Left renal cortex interstitium (tissue), 4 donors: ENCODE results near the gene LDHAL6B. TPM values are rescaled to one million over a fixed set of nuclear protein-coding genes. Genes with fewer than 3 reads are reported as not detected.

ENCODE experiments used
- DNase-seq, 4 donors: peaks; one replicate each; pipeline ENCODE4 v3.0.0-alpha.2; 2013; ENCODE audit warnings: low read depth in 4 of 4, low spot score in 2 of 4, missing footprints in 1 of 4
- polyA plus RNA-seq, 4 donors: library from polyadenylated mRNA; unstranded; fragments of 120-200 nt; gene quantifications; one replicate each; pipeline ENCODE4 v1.2.1, GENCODE V29; 2013; ENCODE audit not compliant: insufficient read length in 4 of 4

The LDHAL6B gene
- polyA plus RNA-seq, 4 donors, result 0.08 to 0.52 (median 0.33) TPM; not detected in 1

GRCh38 chr15:59216911-59217310, 10.3 kb downstream of the LDHAL6B start:
- no peak for DNase-seq

GRCh38 chr15:59217876-59218498, 11.3 kb downstream of the LDHAL6B start:
- DNase-seq, result no peak

GRCh38 chr15:59218710-59219109, 12.1 kb downstream of the LDHAL6B start:
- no peak for DNase-seq

DNA sequence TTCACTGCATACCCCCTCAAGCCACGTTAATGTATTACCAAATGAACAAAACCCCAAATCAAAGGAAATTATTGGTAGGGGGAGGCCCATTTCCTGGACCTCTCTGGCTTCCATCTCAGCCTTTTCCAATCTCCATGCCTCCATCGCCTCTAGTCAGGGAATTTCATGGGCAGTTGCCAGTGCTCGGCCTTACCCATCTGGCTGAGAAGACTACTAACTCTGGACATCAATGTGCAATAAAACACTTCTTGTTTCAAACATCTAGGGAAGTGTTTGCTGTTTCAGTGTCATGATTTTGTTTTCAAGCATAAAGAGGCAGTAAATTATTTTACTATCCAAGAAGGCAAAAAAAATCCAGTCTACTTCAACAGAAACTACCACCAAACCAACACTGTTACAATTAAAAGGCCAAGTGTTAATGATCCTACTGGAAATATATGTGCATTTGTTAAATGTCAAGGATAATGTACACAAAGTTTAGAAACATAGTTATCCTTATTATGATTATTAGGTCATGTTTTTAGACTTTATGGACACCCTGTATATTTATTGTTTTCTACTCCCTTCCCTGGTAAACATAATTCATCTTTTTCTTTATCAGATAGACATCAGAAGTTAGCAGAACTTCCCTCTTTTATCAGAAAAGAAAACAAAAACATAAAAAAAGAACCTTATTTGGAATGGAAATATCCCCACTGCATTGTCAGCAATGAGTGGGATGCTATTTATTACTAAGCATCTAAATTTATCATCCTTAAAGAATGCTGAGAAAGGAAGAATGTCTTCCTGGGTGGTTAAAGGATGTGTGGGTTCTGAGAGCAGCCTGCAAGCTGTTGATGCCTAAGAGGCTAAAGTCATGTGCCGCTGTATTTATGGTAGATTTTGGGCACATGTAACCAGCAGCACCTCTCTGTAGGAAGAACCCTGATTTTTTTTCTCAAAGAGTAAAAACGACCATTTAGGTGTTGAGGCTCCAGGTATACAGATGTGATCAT, 15.2 kb downstream of the LDHAL6B start:
- peak in 1 of 4 donors; percentile 37 for DNase-seq

- DNase-seq, result no peak
These were observed 16.4 kb downstream of the LDHAL6B start for GRCh38 chr15:59222906-59223550.

DNA sequence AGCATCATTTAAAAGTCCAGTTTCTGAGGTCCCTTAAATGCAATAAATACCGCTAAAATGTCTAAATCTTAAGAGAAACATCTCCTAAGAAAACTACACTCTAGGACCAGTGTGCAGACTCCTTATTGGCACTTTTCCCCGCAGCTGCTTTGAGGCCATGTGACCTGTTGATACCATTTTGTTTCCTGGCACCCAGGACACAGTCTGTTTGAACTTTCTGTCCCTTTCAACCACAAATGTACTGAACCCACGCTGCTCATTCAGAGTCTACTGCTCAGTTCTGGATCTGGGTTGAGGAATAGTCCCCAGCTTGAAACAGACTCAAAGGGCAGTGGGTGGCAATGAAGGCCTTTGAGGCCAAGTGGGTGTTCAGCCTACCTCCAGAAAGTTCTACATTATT, 17.1 kb downstream of the LDHAL6B start:
- no peak for DNase-seq

DNA sequence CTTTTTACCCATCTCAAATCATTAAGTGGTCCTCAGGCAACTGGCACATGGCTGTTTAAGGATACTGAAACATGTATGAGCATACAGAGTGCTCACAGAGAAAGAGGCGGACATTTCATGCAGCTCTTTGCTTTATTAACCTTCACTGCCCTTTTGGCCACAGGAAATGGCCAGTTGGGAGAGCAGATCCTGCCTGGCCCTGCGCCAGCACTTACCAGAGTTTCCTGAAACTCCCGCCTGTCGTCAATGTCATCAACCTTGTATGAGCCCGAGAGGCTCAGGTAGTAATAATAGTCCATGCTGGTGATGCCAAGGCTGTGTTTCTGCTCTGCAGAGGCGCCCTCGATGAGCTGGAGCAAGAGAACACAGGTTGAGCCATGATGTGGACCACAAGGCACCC, 17.8 kb downstream of the LDHAL6B start:
- no peak for DNase-seq

- DNase-seq, result no peak
These were observed 20.4 kb downstream of the LDHAL6B start for GRCh38 chr15:59227021-59227420.

DNA sequence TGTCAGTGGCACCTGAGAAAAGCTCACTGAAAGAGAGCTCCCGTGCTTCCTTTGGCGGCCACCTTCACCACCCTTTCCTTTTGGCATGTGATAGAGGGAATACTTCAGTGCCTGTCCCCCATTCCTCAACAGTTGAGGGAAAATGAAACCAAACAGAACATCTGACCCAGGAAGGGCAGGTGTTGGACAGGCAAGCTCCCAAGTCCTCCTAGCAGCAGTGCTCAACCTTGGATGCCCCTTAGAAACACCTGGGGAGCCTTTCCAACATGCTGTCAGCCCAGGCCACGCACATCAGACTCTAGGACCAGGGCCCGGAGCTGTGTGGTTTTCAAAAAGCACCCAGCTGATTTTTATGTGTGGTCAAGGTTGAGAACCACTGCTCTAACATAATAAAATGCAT, 22.4 kb downstream of the LDHAL6B start:
- no peak for DNase-seq

DNA sequence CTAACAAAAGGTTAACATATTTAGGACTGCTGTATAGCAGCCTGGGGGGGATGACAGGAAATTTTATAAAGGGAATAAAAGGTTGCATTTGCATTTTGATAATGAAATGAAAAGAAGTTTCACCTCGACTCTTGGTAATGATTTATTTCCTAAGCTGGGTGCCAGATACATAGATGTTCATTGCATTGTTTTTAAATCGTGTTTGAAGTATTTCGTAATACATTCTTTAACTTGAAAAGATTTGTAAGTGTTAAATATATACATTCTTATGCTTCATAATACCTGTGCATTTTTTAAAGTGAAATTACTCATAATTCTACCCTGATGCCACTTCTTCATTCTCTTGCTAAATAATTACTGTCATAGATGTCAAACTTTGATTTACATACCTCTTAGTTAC, 22.8 kb downstream of the LDHAL6B start:
- no peak for DNase-seq

GRCh38 chr15:59230531-59231055, 23.9 kb downstream of the LDHAL6B start:
- no peak for DNase-seq

GRCh38 chr15:59232476-59232875, 25.8 kb downstream of the LDHAL6B start:
- DNase-seq, result no peak

GRCh38 chr15:59236394-59236793, 29.8 kb downstream of the LDHAL6B start:
- DNase-seq, result no peak

GRCh38 chr15:59237119-59237855, 30.6 kb downstream of the LDHAL6B start:
- DNase-seq, result no peak

DNA sequence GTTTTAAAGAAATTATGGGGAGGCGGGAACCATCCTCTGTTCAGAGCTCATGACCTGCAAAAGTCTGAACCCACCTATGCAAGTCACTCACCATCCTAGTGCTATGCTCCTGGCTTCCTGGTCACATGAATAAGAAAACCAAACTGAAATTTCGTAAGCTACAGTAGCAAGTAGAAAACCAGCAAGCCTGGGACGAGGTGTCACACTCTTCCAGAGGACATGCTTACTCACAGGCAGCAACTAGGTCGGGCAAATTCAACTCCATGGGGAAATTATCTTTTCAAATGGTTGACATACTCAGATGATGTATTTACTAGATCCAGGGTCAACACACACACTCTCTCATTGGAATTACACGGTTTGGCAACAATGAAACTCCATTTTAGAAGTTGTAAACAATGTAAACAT, 31.3 kb downstream of the LDHAL6B start:
- no peak for DNase-seq

DNA sequence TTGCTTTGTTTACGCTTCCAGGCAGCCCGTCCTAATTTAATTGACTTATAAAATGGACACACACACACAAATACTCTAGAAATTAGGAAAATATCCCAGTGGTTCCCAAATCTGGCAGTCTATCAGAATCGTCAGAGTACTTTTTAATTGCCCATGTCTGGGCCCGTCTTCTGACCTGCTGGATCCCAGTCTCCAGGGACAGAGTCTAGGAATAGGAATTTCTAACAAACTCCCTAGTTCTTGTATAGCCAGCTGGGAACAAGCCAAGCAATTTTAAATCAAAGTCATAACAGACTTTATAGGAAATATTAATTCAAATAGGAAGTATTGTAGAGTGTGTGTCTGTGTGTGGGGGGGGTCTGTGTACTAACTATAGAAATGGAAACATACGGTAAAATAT, 33.4 kb downstream of the LDHAL6B start:
- no peak for DNase-seq

GRCh38 chr15:59242649-59243048, 36.0 kb downstream of the LDHAL6B start:
- DNase-seq, result no peak

GRCh38 chr15:59243622-59244021, 37.0 kb downstream of the LDHAL6B start:
- no peak for DNase-seq

GRCh38 chr15:59244337-59244736, 37.7 kb downstream of the LDHAL6B start:
- DNase-seq, result no peak

DNA sequence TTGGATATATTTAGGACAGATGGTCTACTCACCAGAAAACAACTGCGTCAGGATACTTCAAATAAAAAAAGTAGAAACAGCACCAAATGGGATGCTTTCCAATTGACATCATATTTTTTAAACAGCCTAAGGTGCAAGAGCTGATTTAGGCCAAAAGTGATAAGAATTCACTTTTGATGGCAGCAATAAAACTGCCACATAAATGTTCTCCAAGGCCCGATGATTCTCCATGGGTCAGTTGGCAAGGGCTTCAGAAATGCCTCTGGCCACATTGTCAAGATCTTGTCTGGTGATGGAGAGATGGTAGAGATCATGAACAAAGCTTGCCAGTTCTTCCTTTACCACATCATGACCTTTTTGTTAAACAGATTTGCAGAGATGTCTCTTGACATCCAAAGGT, 38.9 kb downstream of the LDHAL6B start:
- no peak for DNase-seq
